ENCODE results near the gene LTBP1. TPM values are rescaled to one million over a fixed set of nuclear protein-coding genes. Genes with fewer than 3 reads are reported as not detected.

The LTBP1 gene
- total RNA-seq, 1 donor from 2014 or later, result 29.7 TPM

DNA sequence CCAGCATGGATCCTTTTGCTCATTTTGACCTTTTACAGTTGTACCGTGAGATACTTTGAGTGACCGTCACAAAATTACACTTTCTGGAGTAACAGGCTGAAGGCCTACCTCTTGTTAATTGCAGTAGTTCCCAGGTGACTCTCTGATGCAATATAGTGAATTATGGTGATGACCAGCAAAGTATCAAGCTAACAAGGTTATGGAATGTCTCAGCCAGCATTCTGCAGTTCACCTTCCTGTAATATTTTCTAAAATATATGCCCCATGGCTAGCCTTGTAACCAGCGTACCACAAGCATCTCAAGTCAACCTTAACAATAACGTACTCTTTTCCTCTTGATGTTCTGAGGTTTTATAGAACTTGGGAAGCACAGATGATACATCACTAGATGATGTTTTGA lies 234.7 kb downstream of the LTBP1 start:
- H3K4me3 Mint-ChIP-seq (ENCODE audit: unreplicated experiment), result no peak overlapping the region
- H2AFZ ChIP-seq (ENCODE audit: low read depth, low read length), result no peak overlapping the region
- no peaks in the 10 kb centered on the region for H3K4me1 Mint-ChIP-seq (ENCODE audit: low read depth, unreplicated experiment)
- no peaks in the 10 kb centered on the region for H3K9me3 ChIP-seq (ENCODE audit: insufficient read depth, low read depth, low read length)
- H3K36me3 ChIP-seq (ENCODE audit: insufficient read depth, low read length), result peaks cover 12% of the 10 kb centered on the region
- DNase-seq (ENCODE audit: low read depth) (no peak), FAIRE-seq (peak; percentile 26)
- no peak overlapping the region for H3K27ac Mint-ChIP-seq (ENCODE audit: unreplicated experiment)
- TF ChIP-seq, protein P1, sequence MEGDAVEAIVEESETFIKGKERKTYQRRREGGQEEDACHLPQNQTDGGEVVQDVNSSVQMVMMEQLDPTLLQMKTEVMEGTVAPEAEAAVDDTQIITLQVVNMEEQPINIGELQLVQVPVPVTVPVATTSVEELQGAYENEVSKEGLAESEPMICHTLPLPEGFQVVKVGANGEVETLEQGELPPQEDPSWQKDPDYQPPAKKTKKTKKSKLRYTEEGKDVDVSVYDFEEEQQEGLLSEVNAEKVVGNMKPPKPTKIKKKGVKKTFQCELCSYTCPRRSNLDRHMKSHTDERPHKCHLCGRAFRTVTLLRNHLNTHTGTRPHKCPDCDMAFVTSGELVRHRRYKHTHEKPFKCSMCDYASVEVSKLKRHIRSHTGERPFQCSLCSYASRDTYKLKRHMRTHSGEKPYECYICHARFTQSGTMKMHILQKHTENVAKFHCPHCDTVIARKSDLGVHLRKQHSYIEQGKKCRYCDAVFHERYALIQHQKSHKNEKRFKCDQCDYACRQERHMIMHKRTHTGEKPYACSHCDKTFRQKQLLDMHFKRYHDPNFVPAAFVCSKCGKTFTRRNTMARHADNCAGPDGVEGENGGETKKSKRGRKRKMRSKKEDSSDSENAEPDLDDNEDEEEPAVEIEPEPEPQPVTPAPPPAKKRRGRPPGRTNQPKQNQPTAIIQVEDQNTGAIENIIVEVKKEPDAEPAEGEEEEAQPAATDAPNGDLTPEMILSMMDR (IDR thresholded peaks at IDR 0.05; ENCODE audit: insufficient read depth, low read depth, low read length), result no peak
- TF ChIP-seq EZH2 (IDR thresholded peaks at IDR 0.05; ENCODE audit: insufficient read depth, low read length), result no peak
- H3K36me3 Mint-ChIP-seq (ENCODE audit: low read depth, unreplicated experiment), result peaks cover 1% of the 10 kb centered on the region
- H3K79me2 ChIP-seq (ENCODE audit: insufficient read depth, low read length), result peaks cover 81% of the 10 kb centered on the region
- no peak overlapping the region for H3K4me3 ChIP-seq (ENCODE audit: insufficient read depth, low read depth, low read length)
- no peaks in the 10 kb centered on the region for H3K4me1 ChIP-seq (ENCODE audit: insufficient read depth, low read length)
- H3K9me3 Mint-ChIP-seq (ENCODE audit: unreplicated experiment), result no peaks in the 10 kb centered on the region
- no peak overlapping the region for H3K9ac ChIP-seq (ENCODE audit: low read length)
- H4K20me1 ChIP-seq (ENCODE audit: insufficient read depth, low read length), result peaks cover 27% of the 10 kb centered on the region
- no peak overlapping the region for H3K27ac ChIP-seq (ENCODE audit: low read depth, low read length)
- no peaks in the 10 kb centered on the region for H3K27me3 ChIP-seq (ENCODE audit: insufficient read depth, low read length)
- H3K4me2 ChIP-seq (ENCODE audit: low read length), result no peak overlapping the region
- no peaks in the 10 kb centered on the region for H3K27me3 Mint-ChIP-seq (ENCODE audit: low read depth, unreplicated experiment)

DNA sequence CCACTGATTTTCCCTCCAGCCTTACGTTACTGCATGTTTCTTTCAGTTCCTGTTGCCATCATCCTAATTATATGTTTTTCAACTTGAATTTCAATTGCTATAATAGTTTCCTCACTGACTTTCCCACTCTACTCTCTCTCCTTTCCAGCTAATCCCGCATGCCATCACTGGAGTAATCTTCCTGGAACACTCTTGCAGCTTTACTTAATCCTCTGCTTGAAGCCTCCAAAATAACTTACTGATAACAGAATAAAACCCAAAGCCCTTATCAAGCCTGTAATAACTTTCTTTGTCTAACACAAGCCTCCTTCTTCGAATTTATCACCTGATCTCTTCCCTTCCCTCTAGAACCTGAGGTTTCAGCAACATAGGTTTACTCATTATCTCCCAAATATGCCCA lies 237.3 kb downstream of the LTBP1 start:
- Histone ChIP-seq H3K79me2 (ENCODE audit: insufficient read depth, low read length) (peaks cover 60% of the 10 kb centered on the region), H4K20me1 (ENCODE audit: insufficient read depth, low read length) (peaks cover 15% of the 10 kb centered on the region), H3K4me3 (ENCODE audit: insufficient read depth, low read depth, low read length) (no peak overlapping the region), H3K9ac (ENCODE audit: low read length) (no peak overlapping the region), H3K36me3 (ENCODE audit: insufficient read depth, low read length) (peaks cover 16% of the 10 kb centered on the region), H3K4me1 (ENCODE audit: insufficient read depth, low read length) (no peaks in the 10 kb centered on the region), H3K27me3 (ENCODE audit: insufficient read depth, low read length) (no peaks in the 10 kb centered on the region), H2AFZ (ENCODE audit: low read depth, low read length) (no peak overlapping the region), H3K27ac (ENCODE audit: low read depth, low read length) (no peak overlapping the region), H3K4me2 (ENCODE audit: low read length) (no peak overlapping the region), H3K9me3 (ENCODE audit: insufficient read depth, low read depth, low read length) (no peaks in the 10 kb centered on the region)
- H3K27ac Mint-ChIP-seq (ENCODE audit: unreplicated experiment), result no peak overlapping the region
- no peaks in the 10 kb centered on the region for H3K27me3 Mint-ChIP-seq (ENCODE audit: low read depth, unreplicated experiment)
- peaks cover 4% of the 10 kb centered on the region for H3K36me3 Mint-ChIP-seq (ENCODE audit: low read depth, unreplicated experiment)
- no peaks in the 10 kb centered on the region for H3K4me1 Mint-ChIP-seq (ENCODE audit: low read depth, unreplicated experiment)
- H3K9me3 Mint-ChIP-seq (ENCODE audit: unreplicated experiment), result no peaks in the 10 kb centered on the region
- FAIRE-seq (no peak), DNase-seq (ENCODE audit: low read depth) (no peak)
- H3K4me3 Mint-ChIP-seq (ENCODE audit: unreplicated experiment), result no peak overlapping the region
- TF ChIP-seq EZH2 (IDR thresholded peaks at IDR 0.05; ENCODE audit: insufficient read depth, low read length), result no peak
- TF ChIP-seq, protein P1 (IDR thresholded peaks at IDR 0.05; ENCODE audit: insufficient read depth, low read depth, low read length), result no peak

DNA sequence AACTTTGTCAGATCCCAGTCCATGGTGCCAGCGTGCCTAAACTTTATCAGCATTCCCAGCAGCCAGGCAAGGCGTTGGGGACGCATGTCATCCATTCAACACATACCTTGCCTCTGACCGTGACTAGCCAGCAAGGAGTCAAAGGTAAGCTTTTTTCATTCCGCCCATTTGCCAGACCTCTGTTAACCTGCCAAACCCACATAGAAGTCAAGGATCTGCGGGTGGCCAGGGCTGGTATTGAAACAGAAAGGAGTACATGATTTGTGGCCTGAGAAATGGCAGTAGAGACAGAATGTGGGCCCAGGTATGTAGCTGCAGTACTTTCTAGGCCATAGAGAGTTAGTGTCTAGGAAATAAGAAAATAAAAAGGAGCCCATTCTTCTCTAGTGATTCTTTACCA lies 240.2 kb downstream of the LTBP1 start:
- H3K4me1 Mint-ChIP-seq (ENCODE audit: low read depth, unreplicated experiment), result no peaks in the 10 kb centered on the region
- Histone ChIP-seq H3K27me3 (ENCODE audit: insufficient read depth, low read length) (no peaks in the 10 kb centered on the region), H3K4me3 (ENCODE audit: insufficient read depth, low read depth, low read length) (no peak overlapping the region), H2AFZ (ENCODE audit: low read depth, low read length) (no peak overlapping the region), H3K79me2 (ENCODE audit: insufficient read depth, low read length) (peaks cover 33% of the 10 kb centered on the region), H4K20me1 (ENCODE audit: insufficient read depth, low read length) (peaks cover 10% of the 10 kb centered on the region), H3K27ac (ENCODE audit: low read depth, low read length) (no peak overlapping the region), H3K9ac (ENCODE audit: low read length) (no peak overlapping the region), H3K4me2 (ENCODE audit: low read length) (no peak overlapping the region), H3K36me3 (ENCODE audit: insufficient read depth, low read length) (peaks cover 32% of the 10 kb centered on the region), H3K4me1 (ENCODE audit: insufficient read depth, low read length) (peaks cover 5% of the 10 kb centered on the region), H3K9me3 (ENCODE audit: insufficient read depth, low read depth, low read length) (no peaks in the 10 kb centered on the region)
- peaks cover 4% of the 10 kb centered on the region for H3K36me3 Mint-ChIP-seq (ENCODE audit: low read depth, unreplicated experiment)
- H3K27me3 Mint-ChIP-seq (ENCODE audit: low read depth, unreplicated experiment), result no peaks in the 10 kb centered on the region
- no peak for TF ChIP-seq EZH2 (IDR thresholded peaks at IDR 0.05; ENCODE audit: insufficient read depth, low read length)
- TF ChIP-seq, protein P1 (IDR thresholded peaks at IDR 0.05; ENCODE audit: insufficient read depth, low read depth, low read length), result no peak
- no peak for DNase-seq (ENCODE audit: low read depth)
- H3K27ac Mint-ChIP-seq (ENCODE audit: unreplicated experiment), result no peak overlapping the region
- H3K9me3 Mint-ChIP-seq (ENCODE audit: unreplicated experiment), result no peaks in the 10 kb centered on the region
- no peak overlapping the region for H3K4me3 Mint-ChIP-seq (ENCODE audit: unreplicated experiment)
- no peak for FAIRE-seq

All from astrocyte (in vitro differentiated cells and primary cell).